ENCODE data around the gene KLK15.

- TF ChIP-seq EZH2 (conservative IDR thresholded peaks at IDR 0.05; ENCODE audit: low read depth, low read length) (no peak), REST (IDR thresholded peaks at IDR 0.05; ENCODE audit: borderline replicate concordance in 1 of 2, low read depth in 1 of 2, low read length in 2 of 2) (no peak), ATRX (CRISPR knock-in tag; IDR thresholded peaks at IDR 0.05; ENCODE audit: borderline replicate concordance) (no peak), ZMAT3 (CRISPR knock-in tag; conservative IDR thresholded peaks at IDR 0.05) (no peak), ZNF879 (CRISPR knock-in tag; IDR thresholded peaks at IDR 0.05) (no peak), KLF6 (CRISPR knock-in tag; IDR thresholded peaks at IDR 0.05) (no peak), ZKSCAN1 (IDR thresholded peaks at IDR 0.05; ENCODE audit: low read length) (no peak), YY1 (IDR thresholded peaks at IDR 0.05; ENCODE audit: insufficient read depth, insufficient replicate concordance, low read depth, low read length) (no peak), SRF (IDR thresholded peaks at IDR 0.05; ENCODE audit: low read depth, low read length) (no peak), FOXK1 (CRISPR knock-in tag; IDR thresholded peaks at IDR 0.05; ENCODE audit: borderline replicate concordance, low read depth) (no peak), EP300 (IDR thresholded peaks at IDR 0.05; ENCODE audit: low read depth in 2 of 2, low read length in 2 of 2) (no peak), EP300 (CRISPR knock-in tag; IDR thresholded peaks at IDR 0.05; ENCODE audit: borderline replicate concordance) (no peak), CTCF (CRISPR knock-in tag; IDR thresholded peaks at IDR 0.05) (no peak)
Observed at GRCh38 chr19:50851620-50852019, 18.2 kb upstream of the KLK15 start.
